GM21825 (cell line): ENCODE data around the gene TOPAZ1.
"Not testable (repeated sequence)": the region's sequence is repeated elsewhere in the genome, so short reads cannot be mapped to it uniquely, and the experiment has no call there.

Experiments used
- ATAC-seq: cut with Tn5 transposase; IDR thresholded peaks from one replicate; pipeline ENCODE4 v1.9.1; 2021; ENCODE audit warnings: mild to moderate bottlenecking, moderate library complexity; ENCODE audit not compliant: unreplicated experiment

The TOPAZ1 gene

GRCh38 chr3:44326515-44326914 is 84.8 kb downstream of the TOPAZ1 start:
- no peak for ATAC-seq

GRCh38 chr3:44329946-44330345 is 88.3 kb downstream of the TOPAZ1 start:
- ATAC-seq = no peak

- ATAC-seq = no peak
Observed at GRCh38 chr3:44330444-44330843, 88.8 kb downstream of the TOPAZ1 start.

DNA sequence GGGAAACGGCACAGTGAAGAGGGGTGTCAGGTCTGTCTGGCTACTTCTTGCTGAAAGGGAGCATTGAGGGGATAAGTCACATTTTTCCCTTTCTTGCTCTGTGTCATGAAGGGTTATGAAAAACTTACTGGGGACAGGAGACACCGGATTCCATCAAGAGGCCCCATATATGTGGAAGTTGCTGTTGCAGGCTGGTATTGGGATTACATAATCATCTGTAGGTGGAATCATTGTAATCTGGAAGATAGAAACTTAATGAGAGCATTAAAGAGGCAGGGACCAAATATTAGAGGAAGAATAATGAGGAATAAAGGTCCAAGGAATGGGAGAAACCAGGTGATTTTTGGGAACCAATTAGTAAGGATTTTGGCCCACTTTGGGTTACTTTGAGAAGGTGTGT is 92.6 kb downstream of the TOPAZ1 start:
- no peak for ATAC-seq

DNA sequence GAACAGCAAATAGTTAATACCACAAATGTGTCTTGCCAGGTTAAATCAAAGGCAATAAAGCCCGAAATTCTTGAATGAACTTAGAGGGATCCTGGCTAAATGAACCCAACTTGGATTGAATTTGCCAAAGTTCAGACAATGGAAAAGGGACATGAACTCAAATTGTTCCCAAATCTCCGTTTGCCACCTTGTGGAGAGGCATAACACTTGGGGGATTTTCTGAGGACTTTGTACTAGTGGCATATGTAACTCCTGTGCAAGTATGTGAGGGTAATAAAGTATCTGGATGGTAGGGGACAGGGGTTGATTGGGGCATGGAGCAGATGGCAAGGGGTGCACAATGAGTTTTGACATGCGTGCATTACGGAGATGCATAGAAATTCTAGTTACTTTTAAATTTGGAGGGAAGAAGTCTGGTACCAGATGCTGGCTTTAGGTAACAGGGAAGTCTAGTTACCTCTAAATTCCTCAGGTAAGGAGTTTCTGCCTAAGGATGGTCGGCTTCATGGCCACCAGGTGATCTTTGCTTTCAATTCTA is 95.6 kb downstream of the TOPAZ1 start:
- no peak for ATAC-seq

DNA sequence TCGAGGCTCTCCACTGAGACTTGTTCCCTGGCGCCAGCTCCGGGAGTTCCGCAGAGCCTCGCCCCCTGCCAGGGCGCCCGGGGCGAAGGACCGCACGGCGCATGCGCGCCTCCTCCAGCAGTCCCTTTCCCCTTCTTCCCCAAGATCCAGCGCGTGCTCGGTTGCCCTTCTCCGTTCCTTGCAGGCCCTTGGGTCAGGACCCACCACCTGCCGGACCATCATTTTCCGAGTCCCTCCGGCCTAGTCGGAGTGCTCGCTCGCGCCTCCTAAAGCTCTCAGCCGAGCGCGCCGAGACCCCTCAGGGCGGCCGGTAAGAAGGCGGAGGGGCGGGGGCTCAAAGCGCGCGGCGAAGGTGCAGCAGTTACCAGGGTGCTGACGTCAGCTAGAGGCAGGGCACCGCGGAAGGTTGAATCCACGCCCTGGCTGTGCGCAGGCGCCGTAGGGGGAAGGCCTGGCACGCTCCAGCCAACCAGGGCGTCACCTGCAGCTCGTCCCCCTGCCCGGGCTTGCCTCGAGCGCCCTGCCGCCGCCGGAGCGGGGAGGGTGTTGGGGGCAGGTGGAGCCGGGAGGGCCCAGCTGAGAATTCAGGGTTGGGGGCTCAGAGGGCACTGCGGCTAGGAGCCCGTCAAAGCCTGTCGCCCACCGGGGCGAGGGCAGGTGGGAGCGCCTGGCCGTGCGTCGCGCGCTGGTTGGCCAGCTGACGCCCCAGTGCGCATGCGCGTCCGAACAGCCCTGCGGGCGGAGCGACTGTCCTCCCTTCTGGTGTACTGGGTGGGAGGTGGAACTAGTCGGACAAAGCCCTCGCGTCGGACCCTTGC is 96.5 kb downstream of the TOPAZ1 start, which contains the start of gene TCAIM:
TCAIM (plus strand) TSS at position 757 of the 818 bp plus-strand sequence. CDS start 16,017 bp downstream, outside the sequence.
- peak; percentile 90 for ATAC-seq

GRCh38 chr3:44338828-44339127 is 97.1 kb downstream of the TOPAZ1 start:
- ATAC-seq = no peak

DNA sequence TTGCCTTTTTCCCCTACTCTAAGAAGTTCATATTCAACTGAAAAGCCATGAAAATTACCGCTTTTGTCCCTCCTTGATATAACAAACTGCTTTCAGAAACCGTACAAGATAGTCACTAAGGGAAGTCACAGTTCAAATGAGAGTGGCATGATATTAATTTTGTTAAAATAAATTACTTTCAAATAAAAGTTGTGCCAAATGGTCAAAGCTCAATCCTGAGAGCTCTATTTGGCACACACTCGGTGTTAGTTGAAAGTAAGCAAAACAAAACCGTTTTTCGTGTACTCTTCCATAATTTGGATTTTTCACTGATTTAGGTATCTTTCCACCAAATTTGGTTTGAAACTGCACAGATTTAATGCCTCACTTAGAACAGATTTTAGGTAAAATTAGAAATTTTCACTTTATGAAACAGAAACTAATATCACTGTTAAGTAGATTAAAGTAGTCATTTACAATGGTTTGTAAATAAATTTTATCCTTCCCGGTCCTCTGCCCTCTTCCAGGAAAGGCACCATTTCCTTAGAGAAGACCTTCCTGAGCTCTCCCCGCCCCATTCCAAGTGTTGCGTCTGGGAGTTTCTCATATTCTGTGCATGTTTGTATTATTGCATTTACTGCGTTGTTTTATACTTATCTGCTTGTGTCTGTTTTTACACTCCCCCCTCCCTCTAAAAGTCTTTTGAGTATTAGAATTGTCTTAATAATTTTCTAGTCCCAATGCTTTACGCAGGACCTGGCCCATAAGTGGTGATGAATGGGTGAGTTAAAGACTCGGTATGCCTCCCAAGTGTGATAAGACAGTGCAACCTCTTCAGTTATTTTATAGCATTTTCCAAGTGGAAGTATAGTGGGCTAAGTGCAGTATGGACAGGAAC is 97.7 kb downstream of the TOPAZ1 start:
- ATAC-seq = no peak

GRCh38 chr3:44340058-44340395 is 98.3 kb downstream of the TOPAZ1 start:
- ATAC-seq = no peak

DNA sequence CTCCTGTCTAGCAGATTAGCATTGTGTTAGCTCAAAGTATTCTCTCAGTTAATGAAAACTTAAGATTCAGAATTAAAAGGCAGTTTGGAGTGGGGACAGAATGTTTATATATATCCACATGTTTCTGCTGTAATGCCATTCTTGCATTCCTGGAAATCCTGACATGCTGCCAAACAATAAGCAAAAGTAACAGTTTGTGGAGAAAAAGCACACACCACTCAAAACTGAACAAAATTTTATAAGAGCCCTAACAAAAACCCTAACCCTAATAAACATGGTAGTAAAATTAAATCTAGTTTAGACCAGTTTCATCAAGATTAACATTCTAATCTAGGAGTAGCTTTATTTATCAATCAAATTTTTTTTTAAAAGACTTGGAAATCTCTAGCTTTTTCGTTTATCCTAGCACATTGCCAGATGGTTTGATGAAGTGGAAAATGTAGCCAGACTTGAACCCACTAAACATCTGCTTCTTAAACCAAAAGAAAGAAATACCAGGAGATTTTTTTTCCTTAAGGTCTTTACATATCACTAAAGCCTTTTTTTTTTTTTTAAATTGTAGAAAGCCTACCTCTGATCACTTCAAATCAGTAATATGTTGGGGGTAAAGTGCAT is 100.6 kb downstream of the TOPAZ1 start:
- ATAC-seq = no peak

- no peak for ATAC-seq
Observed at GRCh38 chr3:44343421-44343820, 101.7 kb downstream of the TOPAZ1 start.

DNA sequence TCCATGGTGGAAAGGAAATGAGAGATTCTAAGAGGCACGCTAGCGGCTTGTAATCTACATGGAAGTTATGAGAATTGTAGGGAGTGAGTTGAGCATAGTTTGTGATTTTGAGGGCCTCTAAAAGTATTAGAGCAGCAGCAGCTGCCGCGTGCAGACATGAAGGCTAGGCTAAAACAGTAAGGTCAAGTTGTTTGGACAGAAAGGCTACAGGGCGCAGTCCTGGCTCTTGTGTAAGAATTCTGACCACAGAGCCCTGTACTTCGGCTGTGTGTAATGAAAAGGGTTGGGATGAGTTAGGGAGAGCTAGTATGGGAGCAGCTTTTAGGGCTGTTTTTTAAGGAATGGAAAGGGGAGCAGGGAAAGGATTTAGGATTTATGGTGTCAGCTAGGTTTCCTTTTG is 104.9 kb downstream of the TOPAZ1 start:
- ATAC-seq = not testable (repeated sequence)

GRCh38 chr3:44348993-44349392 is 107.3 kb downstream of the TOPAZ1 start:
- no peak for ATAC-seq

GRCh38 chr3:44353355-44353924 is 111.8 kb downstream of the TOPAZ1 start:
- ATAC-seq = no peak

- ATAC-seq = no peak
Observed at GRCh38 chr3:44355362-44356033, 113.8 kb downstream of the TOPAZ1 start.

DNA sequence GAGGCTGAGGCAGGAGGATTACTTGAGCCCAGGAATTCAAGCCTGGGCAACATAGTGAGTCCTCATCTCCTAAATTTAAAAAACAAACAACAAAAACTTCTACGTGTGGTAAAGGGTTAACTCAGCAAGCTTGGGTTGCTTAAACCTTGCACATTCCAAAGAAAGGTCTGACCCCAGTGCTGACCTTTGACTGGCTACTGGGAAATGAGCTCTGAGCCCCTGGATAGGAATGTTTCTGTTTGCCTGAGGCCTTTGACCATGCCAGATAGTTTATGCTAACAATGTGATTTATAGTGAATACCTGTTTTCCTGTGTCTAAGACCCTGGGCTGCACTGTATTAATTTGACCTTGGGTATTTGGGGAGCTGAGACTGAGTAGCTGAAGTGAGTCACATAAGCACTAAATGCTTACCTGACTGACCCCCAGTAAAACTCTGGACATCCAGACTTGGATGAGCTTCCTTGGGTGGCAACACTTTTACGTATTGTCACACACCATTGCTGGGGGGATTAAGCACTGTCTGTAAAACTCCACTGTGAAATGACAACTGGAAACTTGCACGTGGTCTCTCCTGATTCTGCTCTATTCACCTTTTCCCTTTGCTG is 117.6 kb downstream of the TOPAZ1 start:
- no peak for ATAC-seq

DNA sequence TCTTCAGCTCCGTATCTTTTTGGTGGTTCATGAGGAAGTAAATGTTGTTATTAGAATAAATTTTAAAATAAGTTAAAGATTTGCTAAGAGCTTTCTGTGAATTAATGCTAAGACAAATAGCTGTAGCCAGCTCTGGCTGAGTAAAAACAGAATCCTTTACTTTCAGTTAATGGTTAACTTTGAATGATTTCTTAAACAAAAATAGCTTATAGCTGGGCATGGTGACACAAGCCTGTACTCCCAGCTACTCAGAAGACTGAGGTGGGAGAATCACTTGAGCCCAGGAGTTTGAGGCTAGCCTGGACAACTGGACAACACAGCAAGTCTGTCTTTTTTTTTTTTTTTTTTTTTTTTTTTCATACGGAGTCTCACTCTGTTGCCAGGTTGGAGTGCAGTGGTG is 121.9 kb downstream of the TOPAZ1 start:
- ATAC-seq = peak; percentile 83

DNA sequence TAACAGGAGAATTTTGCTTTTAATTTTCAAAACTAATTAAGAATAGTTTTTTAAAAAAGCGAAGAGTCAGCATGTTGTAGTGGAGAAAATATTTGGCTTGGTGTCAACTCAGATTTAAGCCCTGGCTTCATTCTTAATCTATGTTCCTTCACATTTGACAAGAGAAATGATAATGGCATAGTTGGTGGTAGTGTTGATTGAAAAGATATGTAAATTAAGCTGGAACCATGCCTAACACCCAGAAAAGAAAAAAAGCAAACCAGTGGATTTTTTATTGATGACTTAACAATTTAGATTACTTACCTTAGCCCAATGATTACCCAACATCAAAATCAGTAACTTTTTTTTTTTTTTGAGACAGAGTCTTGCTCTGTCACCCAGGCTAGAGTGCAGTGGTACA is 124.3 kb downstream of the TOPAZ1 start:
- no peak for ATAC-seq

DNA sequence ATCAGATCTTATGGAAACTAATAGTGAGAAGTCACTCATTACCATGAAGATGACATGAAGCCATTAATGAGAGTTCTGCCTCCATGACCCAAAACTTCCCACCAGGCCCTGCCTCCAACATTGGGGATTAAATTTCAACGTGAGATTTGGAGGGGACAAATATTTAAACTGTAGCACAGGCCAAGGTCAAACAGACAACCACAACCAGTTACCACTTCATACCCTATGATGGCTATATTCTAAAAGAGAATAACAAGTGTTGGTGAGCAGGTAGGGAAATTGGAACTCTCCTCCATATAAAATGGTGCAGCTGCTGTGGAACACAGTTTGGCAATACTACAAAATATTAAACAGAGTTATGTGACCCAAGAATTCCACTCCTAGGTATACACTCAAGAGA is 133.8 kb downstream of the TOPAZ1 start:
- ATAC-seq = no peak
